IPS DF 4.7 (cell line): ENCODE measurements around the gene FLVCR1.

ENCODE experiments used
- DNase-seq: peaks from one replicate; pipeline ENCODE4 v3.0.0-alpha.2; 2013; ENCODE audit warnings: low spot score; ENCODE audit errors: extremely low read depth

Gene FLVCR1

DNA sequence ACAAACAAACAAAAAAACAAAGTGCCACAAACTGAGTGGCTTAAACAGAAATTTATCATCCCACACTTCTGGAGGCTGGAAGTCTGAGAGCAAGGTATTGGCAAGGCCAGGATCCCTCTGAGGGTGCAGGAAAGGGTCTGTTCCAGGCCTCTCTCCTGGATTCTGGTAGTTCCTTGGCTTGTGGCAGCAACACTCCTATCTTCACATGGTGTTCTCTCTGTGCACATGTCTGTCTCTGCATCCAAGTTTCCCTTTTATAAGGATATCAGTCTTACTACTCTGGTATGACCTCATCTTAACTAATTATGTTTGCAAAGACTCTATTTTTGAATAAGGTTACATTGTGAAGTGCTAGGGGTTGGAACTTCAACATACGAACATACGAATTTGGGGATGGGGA lies 87.0 kb downstream of the FLVCR1 start:
- DNase-seq, result no peak

DNA sequence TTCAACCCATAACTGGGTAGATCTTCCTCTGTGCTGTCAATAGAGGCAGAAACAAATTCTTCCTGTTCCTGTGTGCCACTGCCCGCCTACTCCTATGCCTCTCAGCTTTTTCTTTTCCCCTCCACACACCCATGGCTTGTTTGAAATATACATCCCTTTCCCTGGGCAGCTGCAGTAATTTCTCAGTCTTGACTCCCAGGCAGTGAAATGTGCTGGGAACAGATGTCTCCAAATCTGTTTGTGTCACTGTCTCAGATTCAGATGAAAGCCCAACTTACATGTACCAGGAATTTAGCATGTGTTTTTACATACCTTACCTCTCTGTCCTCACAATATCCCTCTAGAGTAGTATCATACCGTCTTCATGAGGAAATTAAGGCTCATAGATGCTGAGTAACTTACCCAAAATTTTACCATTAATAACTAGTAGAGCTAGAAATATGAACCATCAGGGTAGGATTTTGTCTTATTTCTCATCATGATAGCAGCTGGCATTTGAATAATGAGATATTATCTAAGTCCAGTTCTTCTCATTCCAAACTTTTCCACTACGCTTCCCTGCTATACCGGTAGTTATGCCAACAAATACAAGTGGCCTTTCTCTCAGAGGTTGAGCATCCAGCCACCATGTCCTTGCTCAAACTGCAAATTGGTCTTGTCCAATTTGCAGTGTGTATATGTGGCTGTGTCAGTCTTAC lies 87.5 kb downstream of the FLVCR1 start:
- no peak for DNase-seq

GRCh38 chr1:212946872-212947271 lies 88.8 kb downstream of the FLVCR1 start:
- no peak for DNase-seq
